Lung (tissue), 12 donors: Measurements from ENCODE around the gene FAM184B. TPM values are rescaled to one million over a fixed set of nuclear protein-coding genes. Genes with fewer than 3 reads are reported as not detected.

Experiments
- ATAC-seq: fragments of 200-7000 bp; cut with Tn5 transposase; one replicate; pipeline ENCODE4 v1.9.1; 2020; ENCODE audit warnings: moderate number of reproducible peaks; ENCODE audit not compliant: insufficient read depth, low FRiP score
- DNase-seq, 3 donors: peaks; one replicate each; pipeline ENCODE4 v3.0.0-alpha.2; 2013 to 2017
- H3K27ac ChIP-seq, 2 donors: one replicate each; pipeline ENCODE4 v1.5.1; 2013; ENCODE audit warnings: mild to moderate bottlenecking in 2 of 2, moderate library complexity in 2 of 2, control low read depth in 1 of 2, inconsistent platforms in 1 of 2, low read depth in 1 of 2, low read length in 1 of 2
- H3K27me3 ChIP-seq, 3 donors: one replicate each; pipeline ENCODE4 v1.5.1; 2013; ENCODE audit warnings: low read length in 2 of 3; ENCODE audit not compliant: control insufficient read depth in 3 of 3, insufficient read depth in 3 of 3
- H3K36me3 ChIP-seq, 4 donors: one replicate each; pipeline ENCODE4 v1.5.1; 2013; ENCODE audit warnings: low read length in 4 of 4, mild to moderate bottlenecking in 1 of 4, moderate library complexity in 1 of 4; ENCODE audit not compliant: control insufficient read depth in 4 of 4, insufficient read depth in 4 of 4
- H3K4me1 ChIP-seq, 5 donors: one replicate each; pipeline ENCODE4 v1.5.1; 2013; ENCODE audit warnings: low read length in 5 of 5, mild to moderate bottlenecking in 2 of 5, moderate library complexity in 1 of 5; ENCODE audit not compliant: control insufficient read depth in 5 of 5, insufficient read depth in 5 of 5
- H3K4me3 ChIP-seq: one replicate; pipeline ENCODE4 v1.5.1; 2013; ENCODE audit warnings: mild to moderate bottlenecking, control low read depth, moderate library complexity
- H3K9ac ChIP-seq, 2 donors: one replicate each; pipeline ENCODE4 v1.5.1; 2013; ENCODE audit warnings: low read length in 2 of 2, control low read depth in 1 of 2; ENCODE audit not compliant: insufficient read depth in 1 of 2
- H3K9me3 ChIP-seq, 4 donors: one replicate each; pipeline ENCODE4 v1.5.1; 2013; ENCODE audit warnings: low read length in 3 of 4, mild to moderate bottlenecking in 1 of 4, moderate library complexity in 1 of 4; ENCODE audit not compliant: control insufficient read depth in 4 of 4, insufficient read depth in 3 of 4
- WGBS, 2 donors: extraction: QIAGEN DNeasy Blood & Tissue Kit; methylation state at CpG; one replicate each; pipeline ENCODE4 v1.1.7; 2013; 5-methylcytosine and 5-hydroxymethylcytosine counted together
- polyA plus RNA-seq, 2 donors: library from polyadenylated mRNA; stranded (reverse); fragments of 200-250 nt; gene quantifications; one replicate each; pipeline ENCODE4 v1.2.1, GENCODE V29; 2013
- total RNA-seq, 2 donors: library from RNA; depleted of rRNA in 1 of 2; stranded (reverse); fragments of >200 nt in 1 of 2; gene quantifications; one replicate each; pipeline ENCODE4 v1.2.1, GENCODE V29; 2014 to 2021
- TF ChIP-seq, protein P1 (sequence below): IDR thresholded peaks from 2 replicates; pipeline ENCODE4 v1.5.1; 2012; ENCODE audit warnings: mild to moderate bottlenecking; ENCODE audit errors: control extremely low read depth, extremely low read depth
- donor health status: control.
- donor health status: control.
- donor health status: Bipolar disorder and iron deficiency.
- donor health status: healthy.
- donor health status: DM: yes; HTN: yes; CAD: no.

FAM184B gene
- total and polyA plus RNA-seq, 4 donors = 0.06 to 0.18 (median 0.09) TPM

GRCh38 chr4:17736484-17736883, 44.9 kb downstream of the FAM184B start:
- TF ChIP-seq, protein P1, sequence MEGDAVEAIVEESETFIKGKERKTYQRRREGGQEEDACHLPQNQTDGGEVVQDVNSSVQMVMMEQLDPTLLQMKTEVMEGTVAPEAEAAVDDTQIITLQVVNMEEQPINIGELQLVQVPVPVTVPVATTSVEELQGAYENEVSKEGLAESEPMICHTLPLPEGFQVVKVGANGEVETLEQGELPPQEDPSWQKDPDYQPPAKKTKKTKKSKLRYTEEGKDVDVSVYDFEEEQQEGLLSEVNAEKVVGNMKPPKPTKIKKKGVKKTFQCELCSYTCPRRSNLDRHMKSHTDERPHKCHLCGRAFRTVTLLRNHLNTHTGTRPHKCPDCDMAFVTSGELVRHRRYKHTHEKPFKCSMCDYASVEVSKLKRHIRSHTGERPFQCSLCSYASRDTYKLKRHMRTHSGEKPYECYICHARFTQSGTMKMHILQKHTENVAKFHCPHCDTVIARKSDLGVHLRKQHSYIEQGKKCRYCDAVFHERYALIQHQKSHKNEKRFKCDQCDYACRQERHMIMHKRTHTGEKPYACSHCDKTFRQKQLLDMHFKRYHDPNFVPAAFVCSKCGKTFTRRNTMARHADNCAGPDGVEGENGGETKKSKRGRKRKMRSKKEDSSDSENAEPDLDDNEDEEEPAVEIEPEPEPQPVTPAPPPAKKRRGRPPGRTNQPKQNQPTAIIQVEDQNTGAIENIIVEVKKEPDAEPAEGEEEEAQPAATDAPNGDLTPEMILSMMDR = no peak
- no peaks in the 10 kb centered on the region for H3K36me3 ChIP-seq

GRCh38 chr4:17726911-17727310, 54.5 kb downstream of the FAM184B start:
- H3K9ac ChIP-seq = no peak overlapping the region
- H3K36me3 ChIP-seq = no peaks in the 10 kb centered on the region
- no peaks in the 10 kb centered on the region for H3K27me3 ChIP-seq
- ATAC-seq = no peak
- peaks cover 0 to 1% (median 0%) of the 10 kb centered on the region in 4 donors for H3K9me3 ChIP-seq
- TF ChIP-seq, protein P1 = no peak
- H3K4me1 ChIP-seq = no peaks in the 10 kb centered on the region
- 83 to 90% methylated on average over 2 of the region's 2 CpGs for WGBS, 2 donors
- H3K4me3 ChIP-seq = no peak overlapping the region
- DNase-seq = no peak
- no peak overlapping the region for H3K27ac ChIP-seq

More at GRCh38 chr4:17736484-17736883, 44.9 kb downstream of the FAM184B start:
- Histone ChIP-seq H3K9ac (no peak overlapping the region), H3K4me3 (no peak overlapping the region), H3K27me3 (no peaks in the 10 kb centered on the region), H3K4me1 (no peaks in the 10 kb centered on the region), H3K9me3 (no peaks in the 10 kb centered on the region), H3K27ac (no peak overlapping the region)
- DNase-seq (no peak), ATAC-seq (no peak)
- WGBS, 2 donors = 85 to 93% methylated on average over 2 of the region's 2 CpGs

GRCh38 chr4:17723648-17724047, 57.8 kb downstream of the FAM184B start:
- Histone ChIP-seq H3K4me3 (no peak overlapping the region), H3K9me3 (peaks cover 0 to 1% (median 0%) of the 10 kb centered on the region in 4 donors), H3K36me3 (no peaks in the 10 kb centered on the region), H3K9ac (no peak overlapping the region), H3K27ac (no peak overlapping the region), H3K4me1 (no peaks in the 10 kb centered on the region), H3K27me3 (no peaks in the 10 kb centered on the region)
- 80 to 85% methylated on average over 7 of the region's 7 CpGs for WGBS, 2 donors
- TF ChIP-seq, protein P1 = no peak
- ATAC-seq (no peak), DNase-seq (no peak)

DNA sequence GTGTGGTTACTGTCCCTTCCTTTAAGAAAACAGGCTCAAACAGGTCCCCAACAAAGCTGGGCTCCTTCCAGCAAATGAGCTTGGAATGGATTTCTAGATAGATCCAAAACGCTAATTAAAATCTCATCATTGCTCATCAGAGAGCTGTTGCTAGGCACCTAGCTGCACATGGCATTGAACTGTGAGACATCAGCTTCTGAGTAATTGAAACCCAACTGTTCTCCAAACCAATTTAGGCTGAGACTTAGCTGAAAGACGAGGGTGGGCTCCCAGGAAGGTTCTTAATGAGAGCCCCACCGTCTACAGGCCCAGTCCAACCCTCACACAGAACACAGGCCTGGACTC, 59.1 kb downstream of the FAM184B start:
- H3K27me3 ChIP-seq = no peaks in the 10 kb centered on the region
- no peak overlapping the region for H3K9ac ChIP-seq
- no peaks in the 10 kb centered on the region for H3K36me3 ChIP-seq
- TF ChIP-seq, protein P1 = no peak
- 77 to 92% methylated on average over 3 of the region's 3 CpGs for WGBS, 2 donors
- peaks cover 0 to 1% (median 0%) of the 10 kb centered on the region in 4 donors for H3K9me3 ChIP-seq
- H3K4me3 ChIP-seq = no peak overlapping the region
- ATAC-seq = no peak
- H3K4me1 ChIP-seq = no peaks in the 10 kb centered on the region
- DNase-seq = peak in 2 of 3 donors; percentile 9 to 32
- H3K27ac ChIP-seq = no peak overlapping the region
